Lower leg skin (tissue), 3 donors: ENCODE data around the gene LAPTM4A.

Experiments used
- POLR2A ChIP-seq, 2 donors: fragments of 450-650 bp; IDR thresholded peaks; one replicate each; pipeline ENCODE4 v1.6.1; 2016 to 2017; ENCODE audit warnings: antibody characterized with exemption in 2 of 2, mild to moderate bottlenecking in 1 of 2, moderate library complexity in 1 of 2
- TF ChIP-seq, protein P1 (sequence below), 3 donors: fragments of 450-650 bp; IDR thresholded peaks; one replicate each; pipeline ENCODE4 v1.5.1; 2016; ENCODE audit warnings: antibody characterized with exemption in 3 of 3, mild to moderate bottlenecking in 3 of 3, moderate library complexity in 2 of 3

DNA sequence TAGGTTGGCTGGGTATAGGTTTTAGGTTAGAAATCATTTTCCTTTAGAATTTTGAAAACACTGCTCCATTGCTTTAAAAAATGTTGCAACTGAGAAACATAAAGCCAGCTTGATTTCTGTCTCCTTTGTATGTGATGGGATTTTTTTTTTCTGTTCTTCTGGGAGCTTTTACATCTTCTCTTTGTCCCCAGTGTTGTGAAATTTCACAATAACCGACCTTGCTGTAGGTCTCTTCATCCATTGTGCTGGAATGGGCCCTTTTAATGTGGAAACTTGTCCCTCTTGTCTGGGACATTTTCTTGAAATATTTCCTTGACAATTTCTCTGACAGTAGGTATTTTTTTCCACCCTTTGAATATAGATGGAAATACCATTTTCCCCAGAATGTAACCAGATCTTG is 44.0 kb upstream of the LAPTM4A start:
- TF ChIP-seq, protein P1, sequence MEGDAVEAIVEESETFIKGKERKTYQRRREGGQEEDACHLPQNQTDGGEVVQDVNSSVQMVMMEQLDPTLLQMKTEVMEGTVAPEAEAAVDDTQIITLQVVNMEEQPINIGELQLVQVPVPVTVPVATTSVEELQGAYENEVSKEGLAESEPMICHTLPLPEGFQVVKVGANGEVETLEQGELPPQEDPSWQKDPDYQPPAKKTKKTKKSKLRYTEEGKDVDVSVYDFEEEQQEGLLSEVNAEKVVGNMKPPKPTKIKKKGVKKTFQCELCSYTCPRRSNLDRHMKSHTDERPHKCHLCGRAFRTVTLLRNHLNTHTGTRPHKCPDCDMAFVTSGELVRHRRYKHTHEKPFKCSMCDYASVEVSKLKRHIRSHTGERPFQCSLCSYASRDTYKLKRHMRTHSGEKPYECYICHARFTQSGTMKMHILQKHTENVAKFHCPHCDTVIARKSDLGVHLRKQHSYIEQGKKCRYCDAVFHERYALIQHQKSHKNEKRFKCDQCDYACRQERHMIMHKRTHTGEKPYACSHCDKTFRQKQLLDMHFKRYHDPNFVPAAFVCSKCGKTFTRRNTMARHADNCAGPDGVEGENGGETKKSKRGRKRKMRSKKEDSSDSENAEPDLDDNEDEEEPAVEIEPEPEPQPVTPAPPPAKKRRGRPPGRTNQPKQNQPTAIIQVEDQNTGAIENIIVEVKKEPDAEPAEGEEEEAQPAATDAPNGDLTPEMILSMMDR (IDR thresholded peaks at IDR 0.05), result no peak
- TF ChIP-seq POLR2A (IDR thresholded peaks at IDR 0.05), result no peak
